Measurements from ENCODE around the gene MAGEB16. TPM values are rescaled to one million over a fixed set of nuclear protein-coding genes. Genes with fewer than 3 reads are reported as not detected.

The MAGEB16 gene
- total and polyA plus RNA-seq, 4 donors, result not detected

- H3K27me3 ChIP-seq (ENCODE audit: control insufficient read depth in 3 of 3, insufficient read depth in 3 of 3, low read length in 2 of 3), result peaks cover 3 to 5% (median 3%) of the 10 kb centered on the region in 3 donors
- H3K4me1 ChIP-seq (ENCODE audit: control insufficient read depth in 5 of 5, insufficient read depth in 5 of 5, low read length in 5 of 5), result peaks cover 0 to 2% (median 0%) of the 10 kb centered on the region in 5 donors
- no peak for TF ChIP-seq CTCF (IDR thresholded peaks at IDR 0.05; ENCODE audit: control extremely low read depth, extremely low read depth)
- no peak overlapping the region for H3K27ac ChIP-seq (ENCODE audit: low read depth in 1 of 2, low read length in 1 of 2)
- no peak overlapping the region for H3K4me3 ChIP-seq
- WGBS, 2 donors, result 59 to 65% methylated on average over 4 of the region's 4 CpGs
- H3K9ac ChIP-seq (ENCODE audit: insufficient read depth in 1 of 2, low read length in 2 of 2), result no peak overlapping the region
- H3K36me3 ChIP-seq (ENCODE audit: control insufficient read depth in 4 of 4, insufficient read depth in 4 of 4, low read length in 4 of 4), result no peaks in the 10 kb centered on the region
- peak; percentile 19 to 67 (median 37) for DNase-seq
- H3K9me3 ChIP-seq (ENCODE audit: control insufficient read depth in 4 of 4, insufficient read depth in 3 of 4, low read length in 3 of 4), result no peaks in the 10 kb centered on the region
- no peak for ATAC-seq (ENCODE audit: insufficient read depth, low FRiP score)
These were observed 11.6 kb downstream of the MAGEB16 start for GRCh38 chrX:35809781-35810180.

GRCh38 chrX:35819241-35819640 lies 21.1 kb downstream of the MAGEB16 start:
- DNase-seq (peak in 2 of 3 donors; percentile 6 to 52), ATAC-seq (ENCODE audit: insufficient read depth, low FRiP score) (no peak)
- H3K9ac ChIP-seq (ENCODE audit: insufficient read depth in 1 of 2, low read length in 2 of 2), result no peak overlapping the region
- H3K4me3 ChIP-seq, result no peak overlapping the region
- no peak overlapping the region for H3K27ac ChIP-seq (ENCODE audit: low read depth in 1 of 2, low read length in 1 of 2)
- no peaks in the 10 kb centered on the region for H3K36me3 ChIP-seq (ENCODE audit: control insufficient read depth in 4 of 4, insufficient read depth in 4 of 4, low read length in 4 of 4)
- no peaks in the 10 kb centered on the region for H3K4me1 ChIP-seq (ENCODE audit: control insufficient read depth in 5 of 5, insufficient read depth in 5 of 5, low read length in 5 of 5)
- 56 to 79% methylated on average over 4 of the region's 4 CpGs for WGBS, 2 donors
- H3K27me3 ChIP-seq (ENCODE audit: control insufficient read depth in 3 of 3, insufficient read depth in 3 of 3, low read length in 2 of 3), result peaks cover 0 to 3% (median 0%) of the 10 kb centered on the region in 3 donors
- no peak for TF ChIP-seq CTCF (IDR thresholded peaks at IDR 0.05; ENCODE audit: control extremely low read depth, extremely low read depth)
- no peaks in the 10 kb centered on the region for H3K9me3 ChIP-seq (ENCODE audit: control insufficient read depth in 4 of 4, insufficient read depth in 3 of 4, low read length in 3 of 4)

GRCh38 chrX:35826503-35826902 lies 28.4 kb downstream of the MAGEB16 start:
- Histone ChIP-seq H3K4me1 (ENCODE audit: control insufficient read depth in 5 of 5, insufficient read depth in 5 of 5, low read length in 5 of 5) (no peaks in the 10 kb centered on the region), H3K9me3 (ENCODE audit: control insufficient read depth in 4 of 4, insufficient read depth in 3 of 4, low read length in 3 of 4) (no peaks in the 10 kb centered on the region), H3K27ac (ENCODE audit: low read depth in 1 of 2, low read length in 1 of 2) (no peak overlapping the region), H3K4me3 (no peak overlapping the region), H3K36me3 (ENCODE audit: control insufficient read depth in 4 of 4, insufficient read depth in 4 of 4, low read length in 4 of 4) (no peaks in the 10 kb centered on the region), H3K9ac (ENCODE audit: insufficient read depth in 1 of 2, low read length in 2 of 2) (no peak overlapping the region), H3K27me3 (ENCODE audit: control insufficient read depth in 3 of 3, insufficient read depth in 3 of 3, low read length in 2 of 3) (peaks cover 0 to 9% (median 5%) of the 10 kb centered on the region in 3 donors)
- DNase-seq, result no peak
- no peak for ATAC-seq (ENCODE audit: insufficient read depth, low FRiP score)
- no peak for TF ChIP-seq CTCF (IDR thresholded peaks at IDR 0.05; ENCODE audit: control extremely low read depth, extremely low read depth)
- WGBS, 2 donors, result 52 to 60% methylated on average over 1 of the region's 1 CpG

GRCh38 chrX:35829501-35829900 lies 31.4 kb downstream of the MAGEB16 start:
- no peaks in the 10 kb centered on the region for H3K9me3 ChIP-seq (ENCODE audit: control insufficient read depth in 4 of 4, insufficient read depth in 3 of 4, low read length in 3 of 4)
- ATAC-seq (ENCODE audit: insufficient read depth, low FRiP score), result no peak
- no peak for DNase-seq
- no peak overlapping the region for H3K4me3 ChIP-seq
- no peak for TF ChIP-seq CTCF (IDR thresholded peaks at IDR 0.05; ENCODE audit: control extremely low read depth, extremely low read depth)
- WGBS, 2 donors, result 73 to 94% methylated on average over 3 of the region's 3 CpGs
- no peak overlapping the region for H3K27ac ChIP-seq (ENCODE audit: low read depth in 1 of 2, low read length in 1 of 2)
- H3K9ac ChIP-seq (ENCODE audit: insufficient read depth in 1 of 2, low read length in 2 of 2), result no peak overlapping the region
- H3K27me3 ChIP-seq (ENCODE audit: control insufficient read depth in 3 of 3, insufficient read depth in 3 of 3, low read length in 2 of 3), result peaks cover 0 to 13% (median 5%) of the 10 kb centered on the region in 3 donors
- H3K36me3 ChIP-seq (ENCODE audit: control insufficient read depth in 4 of 4, insufficient read depth in 4 of 4, low read length in 4 of 4), result no peaks in the 10 kb centered on the region
- no peaks in the 10 kb centered on the region for H3K4me1 ChIP-seq (ENCODE audit: control insufficient read depth in 5 of 5, insufficient read depth in 5 of 5, low read length in 5 of 5)

Data from lung (tissue), 12 donors.